Erythroblast (primary cell): ENCODE measurements around the gene EPHB1.

Experiments used
- GATA1 ChIP-seq: IDR thresholded peaks from 2 replicates; pipeline ENCODE4 v1.6.1; 2011; ENCODE audit warnings: low read depth, mild to moderate bottlenecking, control low read depth, low read length, moderate library complexity
- POLR2A ChIP-seq: IDR thresholded peaks from 2 replicates; pipeline ENCODE4 v1.6.1; 2011; ENCODE audit warnings: mild to moderate bottlenecking, low read length

DNA sequence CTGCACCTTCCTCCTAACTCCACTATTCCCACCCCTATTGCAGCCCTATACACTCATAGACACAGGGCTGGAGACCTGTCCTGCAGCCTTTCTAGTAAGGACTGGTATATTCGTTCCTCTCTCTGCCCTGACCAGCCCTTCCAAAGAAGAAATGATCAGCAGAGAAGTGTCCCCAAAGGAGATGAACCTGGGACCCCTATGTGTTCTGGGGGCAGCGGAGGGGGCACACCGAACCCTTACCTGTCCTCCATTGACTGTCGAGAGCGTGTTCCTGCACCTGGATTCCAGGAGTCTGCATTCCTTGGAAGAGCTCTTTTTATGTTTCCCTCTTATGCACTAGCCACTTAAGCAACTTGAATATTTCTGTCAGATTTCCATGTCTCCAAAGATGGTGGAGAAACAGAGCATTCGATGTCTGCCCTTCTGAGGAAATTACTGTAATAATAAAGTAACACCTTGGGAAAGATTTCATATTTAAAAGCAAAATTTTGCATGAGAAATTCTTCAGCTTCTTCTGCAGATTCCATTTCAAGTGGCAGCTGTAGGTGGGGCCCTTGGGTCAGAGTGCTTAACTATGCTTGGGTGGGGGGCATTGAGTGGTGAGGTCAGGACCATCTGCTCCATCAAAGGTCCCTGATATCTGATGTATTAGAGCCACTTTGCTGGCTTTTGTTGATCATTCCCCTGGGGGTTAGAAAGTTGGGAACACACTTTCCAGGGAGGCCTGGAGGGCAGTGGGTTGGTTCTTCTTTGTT is 6.3 kb downstream of the EPHB1 start:
- no peak for TF ChIP-seq POLR2A
- no peak for TF ChIP-seq GATA1
